Stimulated activated CD8-positive, alpha-beta memory T cell treated with anti-CD3 and anti-CD28 coated beads, Interleukin-2, amount 100 ng/mL, for 1 hour (primary cell): ENCODE results near the gene BACE2.

Source experiments
- DNase-seq, 2 donors: peaks; one replicate each; pipeline ENCODE4 v3.0.0-alpha.2; 2020; ENCODE audit warnings: low read depth in 2 of 2

The BACE2 gene

GRCh38 chr21:41148798-41149197, 19.2 kb upstream of the BACE2 start:
- no peak for DNase-seq

- DNase-seq, result no peak
These were observed 18.8 kb upstream of the BACE2 start for GRCh38 chr21:41149199-41149598.

- no peak for DNase-seq
These were observed 15.8 kb upstream of the BACE2 start for GRCh38 chr21:41152147-41152546.

DNA sequence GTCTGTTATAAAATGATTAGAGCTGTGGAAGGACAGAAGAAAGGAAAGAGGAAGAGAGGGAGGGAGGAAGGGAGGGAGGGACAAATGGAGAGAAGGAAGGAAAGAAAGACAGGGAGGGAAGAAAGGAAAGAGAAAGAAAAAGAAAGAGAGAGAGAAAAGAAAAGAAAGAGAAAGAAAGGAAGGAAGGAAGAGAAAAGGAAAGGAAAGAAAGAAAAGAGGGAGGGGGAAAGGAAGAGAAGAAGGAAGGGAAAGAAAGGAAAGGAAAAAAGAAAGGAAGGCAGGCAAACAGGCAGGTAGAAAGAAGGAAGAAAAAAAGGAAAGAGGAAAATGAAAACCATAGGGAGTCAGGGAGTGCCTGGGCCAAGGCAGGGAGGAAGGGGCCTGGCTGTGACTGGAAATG, 14.5 kb upstream of the BACE2 start:
- no peak for DNase-seq

DNA sequence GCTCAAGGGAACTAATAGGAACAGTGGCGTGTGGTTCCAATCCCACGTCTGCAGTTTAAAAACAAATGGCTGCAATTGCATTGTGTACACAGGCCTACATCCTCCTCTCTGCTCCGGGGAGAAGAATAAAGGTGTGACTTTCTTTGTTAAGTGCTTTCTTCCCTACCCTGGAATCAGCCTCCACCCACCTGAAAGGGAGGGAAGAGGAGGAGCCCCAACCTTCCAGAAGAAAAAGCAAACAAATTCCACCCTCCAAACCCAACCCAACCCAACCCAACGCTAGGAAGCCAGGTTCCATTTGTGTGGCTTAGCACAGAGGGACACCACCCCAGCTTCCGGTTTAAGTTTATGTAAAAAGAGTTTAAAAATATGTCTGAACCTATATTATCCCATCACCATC, 11.8 kb upstream of the BACE2 start:
- DNase-seq, result no peak

- no peak for DNase-seq
These were observed 9.9 kb upstream of the BACE2 start for GRCh38 chr21:41158026-41158425.

GRCh38 chr21:41160036-41160435, 7.9 kb upstream of the BACE2 start:
- no peak for DNase-seq

- DNase-seq, result no peak
These were observed 6.5 kb upstream of the BACE2 start for GRCh38 chr21:41161428-41161827.

- no peak for DNase-seq
These were observed 5.9 kb upstream of the BACE2 start for GRCh38 chr21:41162096-41162495.

- DNase-seq, result no peak
These were observed 4.9 kb upstream of the BACE2 start for GRCh38 chr21:41163091-41163490.

- no peak for DNase-seq
These were observed 3.9 kb upstream of the BACE2 start for GRCh38 chr21:41164052-41164451.

DNA sequence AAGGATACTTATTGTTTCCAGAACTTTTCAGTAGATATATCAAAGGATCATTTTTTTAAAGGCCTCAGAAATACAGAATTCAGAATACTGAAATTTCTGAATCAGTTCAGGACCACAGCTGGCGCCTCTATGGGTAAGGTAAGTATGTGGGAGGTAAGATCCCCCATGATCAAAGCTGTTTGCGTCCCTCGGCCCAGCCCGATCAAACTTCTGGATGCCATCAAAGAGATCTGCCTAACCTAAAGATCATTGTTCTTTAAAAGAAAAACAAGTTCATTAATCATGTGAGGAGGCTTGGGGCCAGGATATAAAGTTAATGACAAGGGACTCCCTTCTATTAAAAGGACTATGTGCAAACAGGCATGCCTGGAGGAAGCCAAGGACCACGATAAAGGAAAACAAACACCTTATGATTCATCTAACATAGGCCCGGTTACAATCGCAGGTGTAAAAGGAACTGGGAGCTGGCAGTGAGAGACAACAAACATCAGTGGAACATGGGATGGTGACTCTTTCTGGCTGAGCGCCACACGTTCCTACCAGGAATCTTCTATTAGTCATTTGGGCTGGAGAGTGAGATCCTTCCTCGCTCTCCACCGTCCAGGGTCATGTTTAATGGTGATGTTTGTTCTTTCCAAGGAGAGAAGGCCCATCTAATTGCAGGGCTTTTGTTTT, 2.8 kb upstream of the BACE2 start:
- no peak for DNase-seq

- no peak for DNase-seq
These were observed 1.1 kb upstream of the BACE2 start for GRCh38 chr21:41166884-41167283.

DNA sequence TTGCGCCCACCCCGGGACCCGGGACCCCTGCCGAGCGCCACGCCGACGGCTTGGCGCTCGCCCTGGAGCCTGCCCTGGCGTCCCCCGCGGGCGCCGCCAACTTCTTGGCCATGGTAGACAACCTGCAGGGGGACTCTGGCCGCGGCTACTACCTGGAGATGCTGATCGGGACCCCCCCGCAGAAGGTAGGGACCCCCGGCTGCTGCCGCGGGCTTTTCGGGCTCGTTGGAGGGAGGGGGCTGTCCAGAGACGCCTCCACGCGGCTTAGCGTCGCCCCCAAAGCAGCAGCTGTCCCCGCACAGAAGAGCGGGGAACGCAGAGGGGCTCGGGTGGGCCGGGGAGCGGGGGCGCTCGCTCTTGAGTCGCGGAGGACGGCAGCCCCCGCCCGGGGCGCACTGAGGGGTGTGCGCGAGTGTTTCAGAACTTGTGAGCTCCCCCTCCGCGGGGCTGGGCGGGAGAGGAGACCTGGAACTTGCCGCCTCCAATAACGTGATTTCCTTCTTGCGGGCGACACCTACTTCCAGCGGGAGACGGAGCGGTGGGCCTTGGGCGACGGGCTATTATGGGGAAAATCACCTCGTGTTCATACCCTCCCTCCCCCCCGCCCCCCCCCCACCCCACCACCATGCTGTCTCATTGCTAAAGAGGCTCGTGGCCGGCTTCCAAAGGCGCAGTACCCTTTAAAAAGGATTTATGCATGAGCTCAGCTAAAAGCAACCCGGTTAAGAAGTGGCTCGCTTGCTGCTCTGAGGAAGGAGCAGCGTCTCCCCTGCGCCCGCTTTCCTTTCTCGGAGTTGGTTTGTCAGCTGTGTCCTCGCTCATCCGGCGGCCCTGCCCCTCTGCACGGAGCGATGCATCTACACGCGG, 664 bp downstream of the BACE2 start:
- DNase-seq, result no peak

DNA sequence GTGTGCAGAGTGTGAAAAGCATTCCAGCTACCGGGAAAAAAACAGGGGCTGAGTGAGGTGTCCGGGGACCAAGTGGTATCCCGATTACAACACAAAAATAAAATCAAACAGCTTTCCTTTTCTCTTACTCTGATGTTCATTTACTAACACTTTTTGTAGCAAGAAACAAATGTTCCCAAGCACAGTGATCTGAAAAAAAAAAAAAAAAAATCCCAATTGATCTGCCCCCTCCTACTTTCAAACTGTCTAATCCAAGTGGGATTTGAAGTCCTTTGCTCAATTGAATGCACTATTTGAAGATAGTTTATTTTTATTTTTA, 1.3 kb downstream of the BACE2 start:
- no peak for DNase-seq

DNA sequence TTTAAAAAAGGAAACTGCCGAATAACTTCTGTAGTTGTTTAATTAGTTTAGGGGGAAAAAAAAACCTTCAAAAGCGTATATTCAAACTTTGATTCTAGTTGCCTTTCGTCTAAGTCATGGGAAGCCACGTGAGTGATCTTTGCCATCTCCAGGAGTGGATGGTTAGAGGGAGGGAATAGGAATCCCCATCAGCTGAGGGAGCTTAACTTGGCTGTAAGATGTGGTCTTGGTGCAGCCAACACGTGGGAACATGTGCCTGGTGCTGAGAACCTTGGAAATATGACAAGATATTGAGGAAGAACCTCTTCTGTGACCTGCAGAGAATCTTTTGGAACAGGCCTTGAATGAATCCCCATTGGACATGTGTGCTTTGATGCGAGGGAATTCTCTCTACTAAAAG, 1.7 kb downstream of the BACE2 start:
- no peak for DNase-seq

DNA sequence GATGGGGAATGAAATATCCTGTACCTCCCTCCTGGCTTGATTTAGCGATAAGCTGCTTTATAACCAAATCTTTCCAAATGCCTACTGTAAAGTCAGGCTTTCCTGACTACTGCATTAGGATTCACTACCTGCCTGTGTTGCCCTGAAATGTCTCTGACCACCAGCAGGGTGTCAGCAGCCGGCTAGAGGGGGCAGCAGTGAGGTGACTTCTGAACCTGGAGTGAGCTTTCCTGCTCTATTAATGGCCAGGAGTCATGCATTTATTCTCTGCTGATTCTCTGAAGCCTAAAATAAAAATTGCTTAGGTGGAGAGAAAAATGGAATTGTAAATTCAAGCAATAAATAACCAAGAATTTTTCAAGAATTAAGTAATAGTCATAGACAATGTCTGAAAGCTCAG, 2.5 kb downstream of the BACE2 start:
- no peak for DNase-seq

- DNase-seq, result no peak
These were observed 3.1 kb downstream of the BACE2 start for GRCh38 chr21:41170859-41171609.

DNA sequence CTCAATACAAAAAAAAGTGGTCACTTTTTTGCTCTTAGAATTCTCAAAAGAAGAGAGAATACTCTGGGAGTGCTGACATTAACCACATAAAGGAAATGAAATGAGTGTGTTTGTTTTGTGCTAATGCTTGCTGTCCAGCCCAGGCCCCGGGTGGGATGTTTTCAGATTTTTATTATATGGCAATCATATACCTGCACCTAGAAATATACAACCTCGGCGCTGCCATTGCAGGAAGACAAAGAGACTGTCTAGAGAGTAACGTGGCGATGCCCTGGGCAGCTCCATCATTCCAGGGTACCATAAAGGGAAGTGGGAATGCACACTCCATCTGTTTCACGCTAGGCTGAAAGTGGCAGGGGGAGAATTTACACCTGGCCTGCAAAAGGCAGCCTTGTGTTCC, 7.1 kb downstream of the BACE2 start:
- no peak for DNase-seq

- DNase-seq, result no peak
These were observed 8.9 kb downstream of the BACE2 start for GRCh38 chr21:41176846-41177245.

- DNase-seq, result no peak
These were observed 12.8 kb downstream of the BACE2 start for GRCh38 chr21:41180752-41181151.

GRCh38 chr21:41182547-41182946, 14.6 kb downstream of the BACE2 start:
- DNase-seq, result no peak

DNA sequence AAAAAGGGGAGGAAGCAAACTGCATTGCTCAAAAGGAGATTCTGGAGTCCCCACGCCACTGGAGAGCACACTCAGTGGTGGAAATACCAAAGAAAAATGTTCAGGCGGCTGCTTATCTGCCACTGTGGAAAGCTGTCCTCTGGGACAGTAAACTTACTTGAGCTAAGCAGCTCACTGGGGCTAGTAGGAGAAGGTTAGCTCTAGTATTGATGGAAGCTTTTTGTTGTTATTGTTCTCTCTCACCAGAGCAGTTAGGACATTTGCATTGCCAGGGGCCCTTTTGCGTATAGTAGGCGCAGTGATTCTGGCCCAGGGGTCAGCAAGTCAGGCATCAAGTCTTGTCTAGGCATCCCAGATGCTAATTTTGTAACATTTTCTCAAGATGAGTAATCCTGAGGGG, 15.6 kb downstream of the BACE2 start:
- no peak for DNase-seq
